H9 (cell line): ENCODE measurements around the gene MPST. TPM values are rescaled to one million over a fixed set of nuclear protein-coding genes. Genes with fewer than 3 reads are reported as not detected.

Experiments used
- DNase-seq: peaks from one replicate; pipeline ENCODE4 v3.0.0-alpha.2; 2017
- H2AFZ ChIP-seq: one replicate; pipeline ENCODE4 v1.6.1; 2013; ENCODE audit warnings: mild to moderate bottlenecking, low read length, control low read depth, moderate library complexity
- H2AK5ac ChIP-seq: 2 replicates; pipeline ENCODE4 v1.6.1; 2013; ENCODE audit warnings: low read length, control low read depth, mixed read lengths; ENCODE audit not compliant: insufficient read length
- H2BK120ac ChIP-seq: one replicate; pipeline ENCODE4 v1.6.1; 2013; ENCODE audit warnings: low read depth, mild to moderate bottlenecking, low read length, control low read depth, inconsistent platforms; ENCODE audit not compliant: poor library complexity, severe bottlenecking
- H2BK12ac ChIP-seq: 2 replicates; pipeline ENCODE4 v1.6.1; 2013; ENCODE audit warnings: low read length, control low read depth, mixed read lengths, low read depth; ENCODE audit not compliant: insufficient read length
- H2BK15ac ChIP-seq: 2 replicates; pipeline ENCODE4 v1.6.1; 2013; ENCODE audit warnings: low read depth, low read length, control low read depth
- H2BK20ac ChIP-seq: one replicate; pipeline ENCODE4 v1.6.1; 2013; ENCODE audit warnings: low read depth, mild to moderate bottlenecking, low read length, control low read depth, inconsistent platforms; ENCODE audit not compliant: poor library complexity, severe bottlenecking
- H2BK5ac ChIP-seq: 2 replicates; pipeline ENCODE4 v1.6.1; 2013; ENCODE audit warnings: low read length, control low read depth, mixed read lengths; ENCODE audit not compliant: insufficient read length
- H3K14ac ChIP-seq: 2 replicates; pipeline ENCODE4 v1.6.1; 2013; ENCODE audit warnings: low read length, control low read depth; ENCODE audit not compliant: insufficient read depth
- H3K18ac ChIP-seq: 2 replicates; pipeline ENCODE4 v1.6.1; 2013; ENCODE audit warnings: low read depth, mild to moderate bottlenecking, mixed read lengths, low read length, control low read depth; ENCODE audit not compliant: insufficient read length
- H3K23ac ChIP-seq: 2 replicates; pipeline ENCODE4 v1.6.1; 2013; ENCODE audit warnings: low read length, control low read depth, mixed read lengths, low read depth; ENCODE audit not compliant: insufficient read length
- H3K23me2 ChIP-seq: 2 replicates; pipeline ENCODE4 v1.6.1; 2013; ENCODE audit warnings: low read depth, mild to moderate bottlenecking, mixed read lengths, low read length, control low read depth; ENCODE audit not compliant: insufficient read length, poor library complexity, severe bottlenecking
- H3K27ac ChIP-seq: 2 replicates; pipeline ENCODE4 v1.5.1; 2013; ENCODE audit warnings: low read length, control low read depth, mixed read lengths, low read depth; ENCODE audit not compliant: insufficient read length
- H3K27me3 ChIP-seq: 2 replicates; pipeline ENCODE4 v1.6.1; 2013; ENCODE audit warnings: low read length, control low read depth, inconsistent platforms; ENCODE audit not compliant: insufficient read depth
- H3K4ac ChIP-seq: 2 replicates; pipeline ENCODE4 v1.6.1; 2013; ENCODE audit warnings: low read depth, mild to moderate bottlenecking, control low read depth, inconsistent platforms, low read length, moderate library complexity
- H3K4me1 ChIP-seq: 2 replicates; pipeline ENCODE4 v1.6.1; 2013; ENCODE audit warnings: low read length, control low read depth, inconsistent platforms; ENCODE audit not compliant: insufficient read depth
- H3K4me2 ChIP-seq: 2 replicates; pipeline ENCODE4 v1.6.1; 2013; ENCODE audit warnings: low read length, control low read depth, mixed read lengths; ENCODE audit not compliant: insufficient read length, insufficient read depth
- H3K56ac ChIP-seq: 2 replicates; pipeline ENCODE4 v1.6.1; 2013; ENCODE audit warnings: low read depth, mild to moderate bottlenecking, mixed read lengths, low read length, control low read depth; ENCODE audit not compliant: insufficient read length
- H3K79me1 ChIP-seq: 2 replicates; pipeline ENCODE4 v1.6.1; 2013; ENCODE audit warnings: low read depth, mild to moderate bottlenecking, moderate library complexity, low read length, control low read depth, inconsistent platforms; ENCODE audit not compliant: insufficient read depth, poor library complexity, severe bottlenecking
- H3K79me2 ChIP-seq: 2 replicates; pipeline ENCODE4 v1.6.1; 2013; ENCODE audit warnings: low read length, control low read depth, inconsistent platforms; ENCODE audit not compliant: insufficient read depth
- H3K9ac ChIP-seq: 2 replicates; pipeline ENCODE4 v1.6.1; 2013; ENCODE audit warnings: low read length, control low read depth, mixed read lengths; ENCODE audit not compliant: insufficient read length; ENCODE audit errors: extremely low read depth
- H3K9me3 ChIP-seq: one replicate; pipeline ENCODE4 v1.6.1; 2013; ENCODE audit warnings: low read depth, low read length, inconsistent platforms; ENCODE audit not compliant: control insufficient read depth
- H3T11ph ChIP-seq: one replicate; pipeline ENCODE4 v1.6.1; 2013; ENCODE audit warnings: mild to moderate bottlenecking, low read length, control low read depth, inconsistent platforms
- H4K20me1 ChIP-seq: one replicate; pipeline ENCODE4 v1.6.1; 2013; ENCODE audit not compliant: control insufficient read depth, insufficient read length, insufficient read depth
- H4K5ac ChIP-seq: 2 replicates; pipeline ENCODE4 v1.6.1; 2013; ENCODE audit warnings: low read depth, mild to moderate bottlenecking, mixed read lengths, low read length, control low read depth; ENCODE audit not compliant: insufficient read length
- H4K8ac ChIP-seq: replicated peaks from 2 replicates; pipeline ENCODE4 v1.6.1; 2013; ENCODE audit warnings: low read length, control low read depth, mixed read lengths, low read depth; ENCODE audit not compliant: insufficient read length
- H4K91ac ChIP-seq: 2 replicates; pipeline ENCODE4 v1.6.1; 2013; ENCODE audit warnings: low read depth, mild to moderate bottlenecking, moderate library complexity, mixed read lengths, low read length, control low read depth; ENCODE audit not compliant: insufficient read length
- H3K27ac Mint-ChIP-seq, 3 experiments: 2 replicates in 2 of 3; 3 replicates in 1 of 3; pipeline ENCODE4 v1.8.0; 2020 to 2021; ENCODE audit warnings: mixed read lengths in 3 of 3, mild to moderate bottlenecking in 1 of 3, moderate library complexity in 1 of 3
- H3K27me3 Mint-ChIP-seq: 2 replicates; pipeline ENCODE4 v1.8.0; 2021; ENCODE audit warnings: low read depth, mild to moderate bottlenecking, moderate library complexity, mixed read lengths
- H3K36me3 Mint-ChIP-seq, 3 experiments: 2 replicates in 2 of 3; 3 replicates in 1 of 3; pipeline ENCODE4 v1.8.0; 2020 to 2021; ENCODE audit warnings: low read depth in 3 of 3, mixed read lengths in 3 of 3; ENCODE audit not compliant: insufficient read depth in 1 of 3
- H3K4me1 Mint-ChIP-seq, 2 experiments: 2 replicates each; pipeline ENCODE4 v1.8.0; 2020; ENCODE audit warnings: mixed read lengths in 2 of 2
- H3K4me3 Mint-ChIP-seq, 2 experiments: 2 replicates in 1 of 2; 3 replicates in 1 of 2; pipeline ENCODE4 v1.8.0; 2020 to 2021; ENCODE audit warnings: mild to moderate bottlenecking in 2 of 2, mixed read lengths in 2 of 2, moderate library complexity in 1 of 2
- H3K9me3 Mint-ChIP-seq, 2 experiments: 2 replicates in 1 of 2; 3 replicates in 1 of 2; pipeline ENCODE4 v1.8.0; 2020; ENCODE audit warnings: mild to moderate bottlenecking in 2 of 2, mixed read lengths in 2 of 2, moderate library complexity in 1 of 2
- WGBS: extraction: QIAGEN DNeasy Blood & Tissue Kit; methylation state at CpG from one replicate; pipeline ENCODE4 v1.1.7; 2013; ENCODE audit warnings: missing lambda C conversion rate, low lambda C conversion rate, mixed read lengths; ENCODE audit not compliant: insufficient read length; ENCODE audit errors: extremely low coverage; 5-methylcytosine and 5-hydroxymethylcytosine counted together
- total RNA-seq: library from RNA; stranded (reverse); gene quantifications from 2 replicates; pipeline ENCODE4 v1.2.1, GENCODE V29; 2021
- TF ChIP-seq, protein P1 (sequence below): fragments of 200-600 bp; sonication (generic); conservative IDR thresholded peaks from 3 replicates; pipeline ENCODE4 v1.8.0; 2021; ENCODE audit warnings: antibody characterized with exemption, mild to moderate bottlenecking

The MPST gene
- total RNA-seq, 1 experiment from 2014 or later, result 70.5 TPM

DNA sequence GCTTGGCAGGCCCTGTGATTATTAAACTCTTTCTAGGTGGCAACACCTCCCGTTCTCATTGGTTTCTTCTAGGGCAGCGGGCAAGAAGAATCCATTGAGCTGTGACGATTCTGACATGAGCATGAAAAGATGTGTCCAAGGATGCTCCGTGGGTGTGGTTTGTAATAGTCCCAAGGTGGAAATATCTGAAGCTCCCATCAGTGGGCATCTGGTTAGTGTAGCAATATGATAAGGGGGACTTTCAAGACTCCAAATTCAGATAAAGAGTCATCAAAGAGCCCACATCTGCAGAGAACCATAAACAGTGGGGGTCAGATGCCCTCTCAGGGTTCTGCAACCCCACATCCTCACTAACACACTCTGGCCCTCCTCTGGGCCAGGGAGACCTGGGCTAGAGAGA lies 42.9 kb upstream of the MPST start:
- no peaks in the 10 kb centered on the region for H3K4me1 ChIP-seq
- H2AK5ac ChIP-seq, result no peak overlapping the region
- H4K20me1 ChIP-seq, result no peaks in the 10 kb centered on the region
- TF ChIP-seq, protein P1, sequence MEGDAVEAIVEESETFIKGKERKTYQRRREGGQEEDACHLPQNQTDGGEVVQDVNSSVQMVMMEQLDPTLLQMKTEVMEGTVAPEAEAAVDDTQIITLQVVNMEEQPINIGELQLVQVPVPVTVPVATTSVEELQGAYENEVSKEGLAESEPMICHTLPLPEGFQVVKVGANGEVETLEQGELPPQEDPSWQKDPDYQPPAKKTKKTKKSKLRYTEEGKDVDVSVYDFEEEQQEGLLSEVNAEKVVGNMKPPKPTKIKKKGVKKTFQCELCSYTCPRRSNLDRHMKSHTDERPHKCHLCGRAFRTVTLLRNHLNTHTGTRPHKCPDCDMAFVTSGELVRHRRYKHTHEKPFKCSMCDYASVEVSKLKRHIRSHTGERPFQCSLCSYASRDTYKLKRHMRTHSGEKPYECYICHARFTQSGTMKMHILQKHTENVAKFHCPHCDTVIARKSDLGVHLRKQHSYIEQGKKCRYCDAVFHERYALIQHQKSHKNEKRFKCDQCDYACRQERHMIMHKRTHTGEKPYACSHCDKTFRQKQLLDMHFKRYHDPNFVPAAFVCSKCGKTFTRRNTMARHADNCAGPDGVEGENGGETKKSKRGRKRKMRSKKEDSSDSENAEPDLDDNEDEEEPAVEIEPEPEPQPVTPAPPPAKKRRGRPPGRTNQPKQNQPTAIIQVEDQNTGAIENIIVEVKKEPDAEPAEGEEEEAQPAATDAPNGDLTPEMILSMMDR, result no peak
- no peak overlapping the region for H2AFZ ChIP-seq
- DNase-seq, result no peak
- H3K4me2 ChIP-seq, result no peak overlapping the region
- H3K9ac ChIP-seq, result no peak overlapping the region
- WGBS, result no CpG with 5 or more reads among the region's 4 CpGs
- no peak overlapping the region for H2BK12ac ChIP-seq
- H3K23ac ChIP-seq, result no peak overlapping the region
- H3K18ac ChIP-seq, result no peak overlapping the region
- no peak overlapping the region for H3T11ph ChIP-seq
- no peaks in the 10 kb centered on the region for H3K9me3 ChIP-seq
- H4K91ac ChIP-seq, result no peak overlapping the region
- H4K5ac ChIP-seq, result no peak overlapping the region
- peaks cover 0 to 2% of the 10 kb centered on the region in 2 experiments; a peak in 1 of 5 replicates for H3K9me3 Mint-ChIP-seq
- H2BK120ac ChIP-seq, result no peak overlapping the region
- no peak overlapping the region for H3K56ac ChIP-seq
- H3K4me3 Mint-ChIP-seq, result no peak overlapping the region
- H2BK5ac ChIP-seq, result no peak overlapping the region
- H3K27ac ChIP-seq, result no peak overlapping the region
- H3K36me3 Mint-ChIP-seq, result no peaks in the 10 kb centered on the region
- H2BK20ac ChIP-seq, result no peak overlapping the region
- no peak overlapping the region for H3K4ac ChIP-seq
- H3K23me2 ChIP-seq, result peaks cover 3% of the 10 kb centered on the region
- no peaks in the 10 kb centered on the region for H3K79me2 ChIP-seq
- H3K27me3 ChIP-seq, result no peaks in the 10 kb centered on the region
- no peak overlapping the region for H3K14ac ChIP-seq
- no peak overlapping the region for H2BK15ac ChIP-seq
- peaks cover 5 to 13% of the 10 kb centered on the region in 2 experiments; a peak in 3 of 4 replicates for H3K4me1 Mint-ChIP-seq
- H3K27me3 Mint-ChIP-seq, result peaks cover 35% of the 10 kb centered on the region
- H3K27ac Mint-ChIP-seq, result no peak overlapping the region
- no peaks in the 10 kb centered on the region for H3K79me1 ChIP-seq
- no peak overlapping the region for H4K8ac ChIP-seq
